Lung (tissue), 12 donors: ENCODE measurements around the gene PDIA6. TPM values are rescaled to one million over a fixed set of nuclear protein-coding genes. Genes with fewer than 3 reads are reported as not detected.
A peak's percentile ranks its signal among the peaks of the same experiment; 100 is the strongest.

Experiments used
- ATAC-seq: fragments of 200-7000 bp; cut with Tn5 transposase; one replicate; pipeline ENCODE4 v1.9.1; 2020; ENCODE audit warnings: moderate number of reproducible peaks; ENCODE audit not compliant: insufficient read depth, low FRiP score
- DNase-seq, 3 donors: peaks; one replicate each; pipeline ENCODE4 v3.0.0-alpha.2; 2013 to 2017
- H3K27ac ChIP-seq, 2 donors: one replicate each; pipeline ENCODE4 v1.5.1; 2013; ENCODE audit warnings: mild to moderate bottlenecking in 2 of 2, moderate library complexity in 2 of 2, control low read depth in 1 of 2, inconsistent platforms in 1 of 2, low read depth in 1 of 2, low read length in 1 of 2
- H3K27me3 ChIP-seq, 3 donors: one replicate each; pipeline ENCODE4 v1.5.1; 2013; ENCODE audit warnings: low read length in 2 of 3; ENCODE audit not compliant: control insufficient read depth in 3 of 3, insufficient read depth in 3 of 3
- H3K36me3 ChIP-seq, 4 donors: one replicate each; pipeline ENCODE4 v1.5.1; 2013; ENCODE audit warnings: low read length in 4 of 4, mild to moderate bottlenecking in 1 of 4, moderate library complexity in 1 of 4; ENCODE audit not compliant: control insufficient read depth in 4 of 4, insufficient read depth in 4 of 4
- H3K4me1 ChIP-seq, 5 donors: one replicate each; pipeline ENCODE4 v1.5.1; 2013; ENCODE audit warnings: low read length in 5 of 5, mild to moderate bottlenecking in 2 of 5, moderate library complexity in 1 of 5; ENCODE audit not compliant: control insufficient read depth in 5 of 5, insufficient read depth in 5 of 5
- H3K4me3 ChIP-seq: one replicate; pipeline ENCODE4 v1.5.1; 2013; ENCODE audit warnings: mild to moderate bottlenecking, control low read depth, moderate library complexity
- H3K9ac ChIP-seq, 2 donors: one replicate each; pipeline ENCODE4 v1.5.1; 2013; ENCODE audit warnings: low read length in 2 of 2, control low read depth in 1 of 2; ENCODE audit not compliant: insufficient read depth in 1 of 2
- H3K9me3 ChIP-seq, 4 donors: one replicate each; pipeline ENCODE4 v1.5.1; 2013; ENCODE audit warnings: low read length in 3 of 4, mild to moderate bottlenecking in 1 of 4, moderate library complexity in 1 of 4; ENCODE audit not compliant: control insufficient read depth in 4 of 4, insufficient read depth in 3 of 4
- WGBS, 2 donors: extraction: QIAGEN DNeasy Blood & Tissue Kit; methylation state at CpG; one replicate each; pipeline ENCODE4 v1.1.7; 2013; 5-methylcytosine and 5-hydroxymethylcytosine counted together
- polyA plus RNA-seq, 2 donors: library from polyadenylated mRNA; stranded (reverse); fragments of 200-250 nt; gene quantifications; one replicate each; pipeline ENCODE4 v1.2.1, GENCODE V29; 2013
- total RNA-seq, 2 donors: library from RNA; depleted of rRNA in 1 of 2; stranded (reverse); fragments of >200 nt in 1 of 2; gene quantifications; one replicate each; pipeline ENCODE4 v1.2.1, GENCODE V29; 2014 to 2021
- TF ChIP-seq, protein P1 (sequence below): IDR thresholded peaks from 2 replicates; pipeline ENCODE4 v1.5.1; 2012; ENCODE audit warnings: mild to moderate bottlenecking; ENCODE audit errors: control extremely low read depth, extremely low read depth
- donor health status: control.
- donor health status: control.
- donor health status: Bipolar disorder and iron deficiency.
- donor health status: healthy.
- donor health status: DM: yes; HTN: yes; CAD: no.

The PDIA6 gene
- total and polyA plus RNA-seq, 4 donors: 70.1 to 341 (median 189) TPM

DNA sequence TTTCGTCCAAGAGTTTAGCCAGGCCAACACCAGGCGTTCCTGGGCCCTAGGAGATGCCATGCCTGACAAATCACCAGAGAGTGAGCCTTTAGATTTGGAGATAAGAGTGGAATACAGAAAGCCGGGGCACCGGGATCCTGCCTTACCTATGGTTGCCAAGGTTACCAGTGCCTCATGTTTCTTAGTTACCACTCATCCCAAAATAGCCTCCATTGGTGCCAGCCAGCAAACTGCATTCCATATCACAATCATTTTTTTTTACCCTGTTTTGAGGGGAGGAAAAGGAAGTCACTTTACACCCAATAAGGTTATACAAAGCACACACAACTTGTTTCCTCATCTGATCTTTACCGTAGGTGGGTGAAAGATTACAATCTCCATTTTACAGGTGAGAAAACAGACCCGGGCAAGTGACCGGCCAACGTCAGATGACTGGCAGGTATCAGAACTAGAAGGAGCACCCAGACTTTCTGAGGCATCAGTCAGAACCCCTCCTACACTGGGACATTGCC lies 48.3 kb upstream of the PDIA6 start:
- ATAC-seq (no peak), DNase-seq (no peak)
- 74 to 79% methylated on average over 8 of the region's 8 CpGs for WGBS, 2 donors
- H3K9ac ChIP-seq: no peak overlapping the region
- H3K9me3 ChIP-seq: no peaks in the 10 kb centered on the region
- TF ChIP-seq, protein P1, sequence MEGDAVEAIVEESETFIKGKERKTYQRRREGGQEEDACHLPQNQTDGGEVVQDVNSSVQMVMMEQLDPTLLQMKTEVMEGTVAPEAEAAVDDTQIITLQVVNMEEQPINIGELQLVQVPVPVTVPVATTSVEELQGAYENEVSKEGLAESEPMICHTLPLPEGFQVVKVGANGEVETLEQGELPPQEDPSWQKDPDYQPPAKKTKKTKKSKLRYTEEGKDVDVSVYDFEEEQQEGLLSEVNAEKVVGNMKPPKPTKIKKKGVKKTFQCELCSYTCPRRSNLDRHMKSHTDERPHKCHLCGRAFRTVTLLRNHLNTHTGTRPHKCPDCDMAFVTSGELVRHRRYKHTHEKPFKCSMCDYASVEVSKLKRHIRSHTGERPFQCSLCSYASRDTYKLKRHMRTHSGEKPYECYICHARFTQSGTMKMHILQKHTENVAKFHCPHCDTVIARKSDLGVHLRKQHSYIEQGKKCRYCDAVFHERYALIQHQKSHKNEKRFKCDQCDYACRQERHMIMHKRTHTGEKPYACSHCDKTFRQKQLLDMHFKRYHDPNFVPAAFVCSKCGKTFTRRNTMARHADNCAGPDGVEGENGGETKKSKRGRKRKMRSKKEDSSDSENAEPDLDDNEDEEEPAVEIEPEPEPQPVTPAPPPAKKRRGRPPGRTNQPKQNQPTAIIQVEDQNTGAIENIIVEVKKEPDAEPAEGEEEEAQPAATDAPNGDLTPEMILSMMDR: no peak
- H3K4me3 ChIP-seq: no peak overlapping the region
- peaks cover 0 to 13% (median 5%) of the 10 kb centered on the region in 5 donors for H3K4me1 ChIP-seq
- peaks cover 0 to 7% (median 0%) of the 10 kb centered on the region in 3 donors for H3K27me3 ChIP-seq
- no peaks in the 10 kb centered on the region for H3K36me3 ChIP-seq
- no peak overlapping the region for H3K27ac ChIP-seq

DNA sequence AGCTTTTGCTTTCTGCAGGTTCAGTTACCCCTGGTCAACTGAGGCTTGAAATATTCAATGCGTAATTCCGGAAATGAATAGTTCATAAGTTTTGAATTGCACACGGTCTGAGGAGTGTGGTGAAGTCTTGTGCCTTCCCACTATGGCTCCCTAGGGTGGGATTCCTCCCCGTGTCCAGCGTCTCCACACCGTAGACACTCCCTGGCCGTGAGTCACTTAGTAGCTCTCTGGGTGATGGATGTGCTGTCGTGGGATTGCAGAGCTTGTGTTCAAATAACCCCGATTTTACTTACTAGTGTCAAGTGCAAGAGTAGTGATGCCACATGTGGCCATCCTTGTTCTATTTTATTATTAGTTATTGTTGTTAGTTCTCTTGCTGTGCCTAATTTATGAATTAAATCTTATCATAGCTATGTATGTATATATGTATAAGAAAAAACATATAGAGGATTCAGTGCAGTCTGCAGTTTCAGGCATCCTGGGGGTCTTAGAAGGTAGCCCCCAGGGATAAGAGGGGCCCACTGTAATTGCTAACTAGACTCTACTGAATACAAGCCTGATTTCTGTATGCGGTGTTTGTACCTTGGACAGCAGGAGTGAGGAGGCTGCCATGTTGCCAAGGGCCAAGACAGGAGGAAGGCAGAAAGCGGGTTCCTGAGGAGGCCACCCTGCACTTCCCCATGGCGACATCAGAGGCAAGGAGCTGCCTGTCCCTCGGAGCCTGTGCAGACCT lies 47.7 kb upstream of the PDIA6 start:
- Histone ChIP-seq H3K9me3 (no peaks in the 10 kb centered on the region), H3K27me3 (peaks cover 0 to 4% (median 0%) of the 10 kb centered on the region in 3 donors), H3K27ac (no peak overlapping the region), H3K36me3 (no peaks in the 10 kb centered on the region), H3K4me3 (no peak overlapping the region), H3K9ac (no peak overlapping the region), H3K4me1 (peaks cover 0 to 13% (median 4%) of the 10 kb centered on the region in 5 donors)
- WGBS, 2 donors: 85 to 88% methylated on average over 13 of the region's 13 CpGs
- TF ChIP-seq, protein P1: no peak
- no peak for DNase-seq
- no peak for ATAC-seq

DNA sequence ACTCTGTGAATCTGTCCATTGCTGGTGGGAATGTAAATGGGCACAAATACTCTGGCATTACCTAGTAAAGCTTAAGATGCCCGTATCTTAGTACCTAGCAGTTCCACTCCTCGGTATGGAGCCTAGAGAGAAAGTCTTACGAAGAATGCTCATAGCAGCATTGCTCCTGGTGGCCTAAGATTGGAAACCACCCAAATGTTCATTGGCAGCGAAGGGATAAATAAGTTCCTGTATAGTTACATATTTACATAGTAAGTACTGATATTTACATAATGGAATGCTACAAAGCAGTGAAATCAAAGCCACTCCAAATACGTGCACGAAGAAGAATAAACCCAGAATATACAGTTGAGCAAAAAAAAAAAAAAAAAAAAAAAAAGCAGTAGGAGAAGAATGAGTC lies 46.7 kb upstream of the PDIA6 start:
- Histone ChIP-seq H3K4me3 (no peak overlapping the region), H3K9ac (no peak overlapping the region), H3K27me3 (peaks cover 0 to 4% (median 0%) of the 10 kb centered on the region in 3 donors), H3K27ac (no peak overlapping the region), H3K4me1 (peaks cover 0 to 13% (median 2%) of the 10 kb centered on the region in 5 donors), H3K9me3 (no peaks in the 10 kb centered on the region), H3K36me3 (no peaks in the 10 kb centered on the region)
- DNase-seq (peak; percentile 34 to 82 (median 81)), ATAC-seq (no peak)
- 76 to 83% methylated on average over 6 of the region's 6 CpGs for WGBS, 2 donors
- TF ChIP-seq, protein P1: no peak
